ENCODE results near the gene DTNBP1. TPM values are rescaled to one million over a fixed set of nuclear protein-coding genes. Genes with fewer than 3 reads are reported as not detected.

DTNBP1 gene
- total RNA-seq, 1 experiment from 2014 or later: 20.7 TPM

DNA sequence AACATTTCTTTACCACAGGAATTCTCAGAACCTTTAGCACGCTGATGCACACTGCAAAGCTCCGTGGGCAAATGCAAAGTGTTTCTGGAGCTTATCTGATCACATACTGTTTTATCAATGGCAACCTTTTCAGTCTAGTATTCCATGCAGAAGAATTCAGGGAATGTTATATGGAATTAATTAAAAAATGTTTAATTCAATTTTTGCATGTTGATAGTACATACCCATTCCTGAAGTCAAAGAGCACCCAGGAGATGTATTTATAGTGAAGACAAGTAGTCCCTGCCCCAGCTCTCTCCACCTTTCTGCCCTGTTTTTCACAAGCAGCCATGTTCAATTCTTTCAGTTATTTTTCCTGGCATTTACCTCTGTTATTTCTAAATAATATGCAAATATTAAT is 55.2 kb downstream of the DTNBP1 start:
- H3K36me3 Mint-ChIP-seq (ENCODE audit: insufficient read depth, unreplicated experiment): no peaks in the 10 kb centered on the region
- Histone ChIP-seq H3K4me1 (no peaks in the 10 kb centered on the region), H3K27me3 (replicated peaks; ENCODE audit: control insufficient read depth, insufficient read depth, low read length) (no peaks in the 10 kb centered on the region), H3K4me3 (ENCODE audit: low read depth, low read length) (no peak overlapping the region), H3K9me3 (0 out of 2 replicates have a peak, but pooled peaks cover 3% of the 10 kb centered on the region), H3K36me3 (ENCODE audit: control insufficient read depth, insufficient read depth, low read length) (no peaks in the 10 kb centered on the region)
- no peak overlapping the region for H3K27ac Mint-ChIP-seq (ENCODE audit: unreplicated experiment)
- TF ChIP-seq, protein P1, sequence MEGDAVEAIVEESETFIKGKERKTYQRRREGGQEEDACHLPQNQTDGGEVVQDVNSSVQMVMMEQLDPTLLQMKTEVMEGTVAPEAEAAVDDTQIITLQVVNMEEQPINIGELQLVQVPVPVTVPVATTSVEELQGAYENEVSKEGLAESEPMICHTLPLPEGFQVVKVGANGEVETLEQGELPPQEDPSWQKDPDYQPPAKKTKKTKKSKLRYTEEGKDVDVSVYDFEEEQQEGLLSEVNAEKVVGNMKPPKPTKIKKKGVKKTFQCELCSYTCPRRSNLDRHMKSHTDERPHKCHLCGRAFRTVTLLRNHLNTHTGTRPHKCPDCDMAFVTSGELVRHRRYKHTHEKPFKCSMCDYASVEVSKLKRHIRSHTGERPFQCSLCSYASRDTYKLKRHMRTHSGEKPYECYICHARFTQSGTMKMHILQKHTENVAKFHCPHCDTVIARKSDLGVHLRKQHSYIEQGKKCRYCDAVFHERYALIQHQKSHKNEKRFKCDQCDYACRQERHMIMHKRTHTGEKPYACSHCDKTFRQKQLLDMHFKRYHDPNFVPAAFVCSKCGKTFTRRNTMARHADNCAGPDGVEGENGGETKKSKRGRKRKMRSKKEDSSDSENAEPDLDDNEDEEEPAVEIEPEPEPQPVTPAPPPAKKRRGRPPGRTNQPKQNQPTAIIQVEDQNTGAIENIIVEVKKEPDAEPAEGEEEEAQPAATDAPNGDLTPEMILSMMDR (IDR thresholded peaks at IDR 0.05; ENCODE audit: insufficient read depth in 1 of 2, low read depth in 1 of 2, low read length in 1 of 2, severe bottlenecking in 1 of 2, unreplicated experiment in 1 of 2): no peak
- no TSS peak for BruUV-seq (replicated peaks)
- H3K4me3 Mint-ChIP-seq (ENCODE audit: unreplicated experiment): no peak overlapping the region
- no peaks in the 10 kb centered on the region for H3K9me3 Mint-ChIP-seq (ENCODE audit: unreplicated experiment)
- POLR2A ChIA-PET: no interaction called here
- no peak for DNase-seq
- intact Hi-C loops (cut with micrococcal nuclease; ENCODE audit: unreplicated experiment): no loop called here
- CTCF ChIA-PET: no interaction called here
- H3K4me1 Mint-ChIP-seq (ENCODE audit: low read depth, unreplicated experiment): no peaks in the 10 kb centered on the region
- no peaks in the 10 kb centered on the region for H3K27me3 Mint-ChIP-seq (ENCODE audit: insufficient read depth, unreplicated experiment)

DNA sequence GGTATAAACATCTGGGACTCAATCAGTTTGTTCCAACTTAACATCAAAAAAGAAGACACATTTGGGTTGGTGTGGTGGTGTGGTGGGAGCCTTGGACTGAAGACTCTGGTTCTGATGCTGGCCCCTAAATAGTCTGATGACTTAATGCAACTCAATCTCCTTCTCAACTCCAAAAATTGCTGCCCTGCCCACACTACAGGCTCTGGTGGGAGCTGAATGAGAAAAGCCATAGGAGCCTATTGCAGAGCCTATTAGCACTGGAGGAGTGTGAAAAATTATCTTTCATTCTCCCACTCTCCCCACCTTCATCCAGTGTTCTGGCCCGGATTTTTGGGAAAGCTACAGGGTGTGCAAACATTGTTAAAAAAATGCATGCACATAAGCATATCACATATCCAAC is 56.5 kb downstream of the DTNBP1 start:
- TF ChIP-seq, protein P1 (IDR thresholded peaks at IDR 0.05; ENCODE audit: insufficient read depth in 1 of 2, low read depth in 1 of 2, low read length in 1 of 2, severe bottlenecking in 1 of 2, unreplicated experiment in 1 of 2): no peak
- intact Hi-C loops (cut with micrococcal nuclease; ENCODE audit: unreplicated experiment): no loop called here
- Histone ChIP-seq H3K27me3 (replicated peaks; ENCODE audit: control insufficient read depth, insufficient read depth, low read length) (no peaks in the 10 kb centered on the region), H3K4me1 (no peaks in the 10 kb centered on the region), H3K4me3 (ENCODE audit: low read depth, low read length) (no peak overlapping the region), H3K36me3 (ENCODE audit: control insufficient read depth, insufficient read depth, low read length) (no peaks in the 10 kb centered on the region), H3K9me3 (no peaks in the 10 kb centered on the region)
- no peak overlapping the region for H3K4me3 Mint-ChIP-seq (ENCODE audit: unreplicated experiment)
- H3K4me1 Mint-ChIP-seq (ENCODE audit: low read depth, unreplicated experiment): no peaks in the 10 kb centered on the region
- H3K27me3 Mint-ChIP-seq (ENCODE audit: insufficient read depth, unreplicated experiment): no peaks in the 10 kb centered on the region
- H3K27ac Mint-ChIP-seq (ENCODE audit: unreplicated experiment): no peak overlapping the region
- H3K36me3 Mint-ChIP-seq (ENCODE audit: insufficient read depth, unreplicated experiment): no peaks in the 10 kb centered on the region
- H3K9me3 Mint-ChIP-seq (ENCODE audit: unreplicated experiment): no peaks in the 10 kb centered on the region
- BruUV-seq (replicated peaks): no TSS peak
- CTCF ChIA-PET: no interaction called here
- no peak for DNase-seq
- POLR2A ChIA-PET: no interaction called here

DNA sequence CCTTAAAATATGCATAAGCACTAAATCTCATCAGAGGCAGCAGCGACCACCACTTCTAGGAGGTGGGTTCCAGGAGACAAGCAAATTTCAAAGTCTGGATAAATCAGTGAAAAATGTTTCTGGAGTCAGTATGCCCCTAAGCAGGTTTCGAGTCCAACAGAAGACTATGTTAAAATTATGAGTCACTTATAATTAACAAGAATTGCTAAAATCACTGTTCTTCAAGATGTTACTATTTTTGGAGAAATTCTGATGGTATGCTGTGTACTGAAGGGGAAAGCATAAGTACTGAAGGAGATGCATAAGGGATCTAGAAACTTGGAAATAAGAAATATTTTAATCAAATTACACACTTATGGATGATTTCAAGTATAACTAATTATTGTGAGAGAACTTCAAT is 58.0 kb downstream of the DTNBP1 start:
- no peaks in the 10 kb centered on the region for H3K36me3 Mint-ChIP-seq (ENCODE audit: insufficient read depth, unreplicated experiment)
- no peak overlapping the region for H3K4me3 ChIP-seq (ENCODE audit: low read depth, low read length)
- ChIA-PET POLR2A (no interaction called here), CTCF (no interaction called here)
- intact Hi-C loops (cut with micrococcal nuclease; ENCODE audit: unreplicated experiment): no loop called here
- H3K27ac Mint-ChIP-seq (ENCODE audit: unreplicated experiment): no peak overlapping the region
- H3K4me1 Mint-ChIP-seq (ENCODE audit: low read depth, unreplicated experiment): no peaks in the 10 kb centered on the region
- H3K9me3 ChIP-seq: no peaks in the 10 kb centered on the region
- H3K36me3 ChIP-seq (ENCODE audit: control insufficient read depth, insufficient read depth, low read length): no peaks in the 10 kb centered on the region
- no peaks in the 10 kb centered on the region for H3K27me3 Mint-ChIP-seq (ENCODE audit: insufficient read depth, unreplicated experiment)
- H3K4me1 ChIP-seq: no peaks in the 10 kb centered on the region
- BruUV-seq (replicated peaks): no TSS peak
- H3K9me3 Mint-ChIP-seq (ENCODE audit: unreplicated experiment): no peaks in the 10 kb centered on the region
- H3K4me3 Mint-ChIP-seq (ENCODE audit: unreplicated experiment): no peak overlapping the region
- H3K27me3 ChIP-seq (replicated peaks; ENCODE audit: control insufficient read depth, insufficient read depth, low read length): no peaks in the 10 kb centered on the region
- no peak for DNase-seq
- TF ChIP-seq, protein P1 (IDR thresholded peaks at IDR 0.05; ENCODE audit: insufficient read depth in 1 of 2, low read depth in 1 of 2, low read length in 1 of 2, severe bottlenecking in 1 of 2, unreplicated experiment in 1 of 2): no peak

Measured in Caco-2 (cell line).